Left forelimb (tissue), 1 donor: ENCODE data around the gene KIAA0319L.
"Not testable (repeated sequence)": the region's sequence is repeated elsewhere in the genome, so short reads cannot be mapped to it uniquely, and the experiment has no call there.

ENCODE experiments used
- DNase-seq: peaks from one replicate; pipeline ENCODE4 v3.0.0-alpha.2; 2018; ENCODE audit warnings: low spot score

KIAA0319L gene

GRCh38 chr1:35581621-35582020, 24.4 kb upstream of the KIAA0319L start:
- DNase-seq: not testable (repeated sequence)

- DNase-seq: no peak
These were observed 23.8 kb upstream of the KIAA0319L start for GRCh38 chr1:35580949-35581388.

- DNase-seq: no peak
These were observed 20.1 kb upstream of the KIAA0319L start for GRCh38 chr1:35577071-35577998.

- not testable (repeated sequence) for DNase-seq
These were observed 19.5 kb upstream of the KIAA0319L start for GRCh38 chr1:35576766-35577070.

GRCh38 chr1:35576061-35576765, 19.0 kb upstream of the KIAA0319L start:
- no peak for DNase-seq

GRCh38 chr1:35575416-35575958, 18.3 kb upstream of the KIAA0319L start:
- no peak for DNase-seq

GRCh38 chr1:35574655-35575415, 17.6 kb upstream of the KIAA0319L start:
- no peak for DNase-seq

- no peak for DNase-seq
These were observed 17.0 kb upstream of the KIAA0319L start for GRCh38 chr1:35574125-35574654.

- peak; percentile 69 for DNase-seq
These were observed 16.3 kb upstream of the KIAA0319L start, which contains the start of gene TFAP2E for GRCh38 chr1:35573198-35574124. Gene TFAP2E, plus strand, starts transcription at chr1:35573314. Its CDS starts 264 bp downstream, at chr1:35573578.

GRCh38 chr1:35572296-35572695, 15.1 kb upstream of the KIAA0319L start:
- no peak for DNase-seq

- DNase-seq: peak; percentile 47
These were observed 14.1 kb upstream of the KIAA0319L start for GRCh38 chr1:35571263-35571662.

- no peak for DNase-seq
These were observed 13.5 kb upstream of the KIAA0319L start for GRCh38 chr1:35570589-35571137.

- DNase-seq: no peak
These were observed 12.7 kb upstream of the KIAA0319L start for GRCh38 chr1:35569936-35570335.

- DNase-seq: peak; percentile 76
These were observed 11.8 kb upstream of the KIAA0319L start for GRCh38 chr1:35568975-35569395.

GRCh38 chr1:35567947-35568558, 10.8 kb upstream of the KIAA0319L start:
- no peak for DNase-seq

GRCh38 chr1:35565742-35566133, 8.5 kb upstream of the KIAA0319L start:
- no peak for DNase-seq

- DNase-seq: no peak
These were observed 7.9 kb upstream of the KIAA0319L start for GRCh38 chr1:35564884-35565741.

- DNase-seq: no peak
These were observed 7.1 kb upstream of the KIAA0319L start for GRCh38 chr1:35564037-35564883.
